Measurements from ENCODE around the gene KRT35. TPM values are rescaled to one million over a fixed set of nuclear protein-coding genes. Genes with fewer than 3 reads are reported as not detected.

The KRT35 gene
- total RNA-seq = not detected

DNA sequence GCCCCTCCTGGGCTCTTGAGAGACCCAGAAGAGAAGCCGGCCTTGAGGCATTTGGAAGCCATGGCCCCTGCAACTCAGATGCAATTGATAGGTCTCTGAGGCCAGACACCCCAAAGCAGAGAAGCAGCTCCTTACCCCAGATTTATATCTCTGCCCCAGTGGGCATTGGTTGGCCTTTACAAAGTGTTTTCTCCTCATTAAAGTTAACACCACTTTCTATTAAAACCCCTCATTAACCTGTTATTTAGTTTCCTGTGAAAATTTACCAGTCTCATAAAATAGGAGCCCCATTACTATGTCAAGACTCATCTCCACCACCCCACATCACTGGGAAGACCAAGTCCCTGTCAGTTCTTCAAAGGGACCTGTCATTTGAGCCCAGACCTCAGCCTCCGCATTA is at the start of gene KRT35:
KRT35 (minus strand) TSS at position 116 of the 400 bp plus-strand sequence; CDS start at position 62, 54 bp downstream.
- no peak within 1 kb of the TSS for H3K4me3 Mint-ChIP-seq
- no peaks in the 10 kb centered on the region for H3K4me1 Mint-ChIP-seq
- H3K9me3 Mint-ChIP-seq = no peaks in the 10 kb centered on the region
- no peaks in the 10 kb centered on the region for H3K36me3 Mint-ChIP-seq (ENCODE audit: low read depth)
- no peak for DNase-seq
- no peaks in the 10 kb centered on the region for H3K27me3 Mint-ChIP-seq
- ChIA-PET POLR2A (no interaction called here), CTCF (no interaction called here)
- H3K27ac Mint-ChIP-seq = no peak within 1 kb of the TSS

DNA sequence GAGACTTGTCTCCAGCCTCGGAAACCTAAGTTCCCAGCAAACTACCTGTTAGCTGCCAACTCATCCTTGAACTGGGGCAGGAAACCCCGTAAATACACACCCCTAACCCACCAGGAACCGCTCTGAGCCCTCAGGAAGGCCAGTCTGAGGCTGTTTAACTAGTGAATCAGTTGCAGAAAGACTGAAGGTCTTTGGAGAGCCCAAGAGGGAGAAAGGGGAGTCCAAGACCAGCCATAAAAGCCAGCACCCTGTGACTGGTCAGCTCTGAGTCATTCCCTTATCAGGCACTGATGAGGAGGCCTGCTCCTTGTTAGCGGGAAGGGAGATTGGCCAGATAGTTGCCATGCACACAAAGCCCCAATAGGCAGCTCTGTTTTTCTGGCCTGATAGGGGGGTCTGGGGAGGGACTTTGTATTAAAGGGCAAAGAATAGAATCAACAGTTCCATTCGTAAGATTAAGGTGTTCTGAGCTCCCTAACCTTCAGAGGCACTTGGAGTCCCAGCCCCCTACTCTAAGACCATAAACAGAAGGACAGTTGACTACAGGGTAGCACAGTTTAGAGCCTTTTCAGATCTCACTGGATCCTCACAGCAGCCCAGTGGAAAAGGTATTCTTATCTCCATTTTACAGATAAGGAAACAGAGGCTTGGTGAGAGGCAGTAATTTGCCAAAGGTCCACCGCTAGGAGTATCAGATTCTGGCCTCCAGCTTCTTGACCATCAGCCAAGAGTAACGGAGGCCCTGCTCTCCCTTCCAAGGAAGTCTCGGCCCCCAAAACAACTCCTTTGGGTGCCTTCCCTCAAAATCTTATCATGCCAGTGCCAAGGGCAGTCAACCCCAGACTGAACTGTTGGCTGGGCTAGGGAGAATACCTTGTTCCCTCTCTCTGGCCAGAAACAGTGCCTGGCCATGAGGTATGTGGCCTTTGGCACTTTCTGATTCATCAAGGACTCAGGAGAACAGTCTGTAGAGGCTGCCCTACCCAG is 49.4 kb upstream of the KRT35 start:
- peaks cover 5% of the 10 kb centered on the region for H3K4me1 Mint-ChIP-seq
- ChIA-PET CTCF (interaction anchor here (0.9 to 1.8 kb wide), 3 partner anchors 18 to 20 kb away, joined by 3 to 6 read pairs (median 4); no protein-coding TSS in a partner anchor), POLR2A (interaction anchor here (0.6 kb wide), 1 partner anchor 15 kb away, joined by 3 read pairs; no protein-coding TSS in a partner anchor)

GRCh38 chr17:41529491-41529915 is 48.6 kb upstream of the KRT35 start:
- Mint-ChIP-seq H3K9me3 (no peaks in the 10 kb centered on the region), H3K27me3 (peaks cover 77% of the 10 kb centered on the region), H3K4me3 (no peak overlapping the region), H3K27ac (no peak overlapping the region), H3K4me1 (peaks cover 5% of the 10 kb centered on the region), H3K36me3 (ENCODE audit: low read depth) (no peaks in the 10 kb centered on the region)
- CTCF ChIA-PET = interaction anchor here (0.9 to 1.8 kb wide), 3 partner anchors 9 to 19 kb away, joined by 3 to 6 read pairs (median 3); no protein-coding TSS in a partner anchor
- POLR2A ChIA-PET = no interaction called here
- DNase-seq = no peak

More for the DNA sequence above, 49.4 kb upstream of the KRT35 start:
- peaks cover 77% of the 10 kb centered on the region for H3K27me3 Mint-ChIP-seq
- H3K9me3 Mint-ChIP-seq = no peaks in the 10 kb centered on the region
- H3K4me3 Mint-ChIP-seq = no peak overlapping the region
- no peak for DNase-seq
- H3K27ac Mint-ChIP-seq = no peak overlapping the region
- H3K36me3 Mint-ChIP-seq (ENCODE audit: low read depth) = no peaks in the 10 kb centered on the region

- DNase-seq = no peak
- ChIA-PET CTCF (interaction anchor here (0.9 to 1.8 kb wide), 3 partner anchors 9 to 20 kb away, joined by 3 to 6 read pairs (median 3); no protein-coding TSS in a partner anchor), POLR2A (no interaction called here)
- Mint-ChIP-seq H3K4me1 (peaks cover 5% of the 10 kb centered on the region), H3K9me3 (no peaks in the 10 kb centered on the region), H3K27me3 (peaks cover 77% of the 10 kb centered on the region), H3K36me3 (ENCODE audit: low read depth) (no peaks in the 10 kb centered on the region), H3K27ac (no peak overlapping the region), H3K4me3 (no peak overlapping the region)
These were observed 48.0 kb upstream of the KRT35 start for GRCh38 chr17:41528959-41529353.

DNA sequence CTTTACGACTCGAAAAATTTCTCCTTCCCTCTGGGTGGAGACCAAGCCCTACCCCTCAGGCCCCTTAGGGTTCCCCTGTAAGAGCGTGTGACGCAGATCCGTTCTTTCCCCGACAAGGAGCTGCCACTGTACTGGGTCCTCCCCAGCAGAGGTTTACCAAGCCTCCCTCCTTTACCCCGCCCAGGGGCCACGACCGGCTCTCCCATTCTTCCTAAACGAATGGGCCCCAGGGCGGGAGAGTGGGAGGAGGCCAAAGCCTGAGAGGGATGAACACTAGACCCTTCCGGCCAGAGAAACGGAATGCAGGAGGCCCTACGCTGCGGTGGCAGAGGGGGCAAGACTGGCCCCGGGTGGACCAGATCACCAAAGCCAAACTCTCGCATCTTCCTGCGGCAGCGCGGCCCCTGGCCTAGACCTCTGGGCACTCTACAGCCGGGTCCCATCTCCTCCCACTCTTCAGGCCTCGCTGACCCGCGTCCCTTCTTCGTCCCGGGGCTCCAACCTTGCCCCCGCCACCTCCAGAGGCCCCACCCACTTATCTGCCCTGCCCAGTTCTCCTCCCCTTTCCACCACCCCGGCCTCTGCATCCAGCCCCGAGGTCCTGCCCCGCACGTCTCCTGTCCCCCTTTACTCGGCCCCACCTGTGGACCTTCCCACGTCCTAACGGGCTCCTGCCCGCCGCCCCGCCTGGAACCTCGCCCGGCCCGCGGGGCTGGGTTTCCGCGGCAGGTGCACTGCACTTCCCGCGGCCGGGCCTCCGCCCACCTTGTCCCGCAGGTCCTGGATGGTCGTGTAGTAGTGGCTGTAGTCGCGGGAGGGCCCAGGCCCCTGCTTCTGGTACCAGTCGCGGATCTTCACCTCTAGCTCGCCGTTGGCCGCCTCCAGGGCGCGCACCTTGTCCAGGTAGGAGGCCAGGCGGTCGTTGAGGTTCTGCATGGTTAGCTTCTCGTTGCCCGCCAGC is 46.4 kb upstream of the KRT35 start:
- no peak overlapping the region for H3K27ac Mint-ChIP-seq
- H3K9me3 Mint-ChIP-seq = no peaks in the 10 kb centered on the region
- POLR2A ChIA-PET = no interaction called here
- peaks cover 5% of the 10 kb centered on the region for H3K4me1 Mint-ChIP-seq
- H3K27me3 Mint-ChIP-seq = peaks cover 67% of the 10 kb centered on the region
- H3K4me3 Mint-ChIP-seq = no peak overlapping the region
- H3K36me3 Mint-ChIP-seq (ENCODE audit: low read depth) = no peaks in the 10 kb centered on the region
- CTCF ChIA-PET = interaction anchor here (0.7 to 1.6 kb wide), 2 partner anchors 11 to 39 kb away, joined by 3 read pairs; no protein-coding TSS in a partner anchor
- DNase-seq = no peak

DNA sequence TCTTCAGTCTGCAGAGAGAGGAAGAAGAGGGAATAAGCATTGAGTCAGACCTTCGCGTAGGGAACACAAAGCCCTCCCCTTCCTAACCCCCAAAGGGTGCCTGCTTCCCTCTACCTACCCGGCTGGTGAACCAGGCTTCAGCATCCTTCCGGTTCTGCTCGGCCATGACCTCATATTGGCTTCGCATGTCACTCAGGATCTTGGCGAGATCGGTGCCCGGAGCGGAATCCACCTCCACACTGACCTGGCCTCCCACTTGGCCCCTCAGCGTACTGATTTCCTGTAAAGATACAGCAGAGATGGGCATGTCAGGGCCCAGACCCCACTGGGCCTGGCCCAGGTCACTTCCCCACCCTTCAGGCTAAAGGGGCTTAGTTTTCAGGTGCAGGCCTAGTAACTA is 43.3 kb upstream of the KRT35 start:
- CTCF ChIA-PET = interaction anchor here (1.3 kb wide), 1 partner anchor 25 kb away, joined by 5 read pairs; no protein-coding TSS in a partner anchor
- no peak overlapping the region for H3K4me3 Mint-ChIP-seq
- no peaks in the 10 kb centered on the region for H3K36me3 Mint-ChIP-seq (ENCODE audit: low read depth)
- DNase-seq = no peak
- H3K4me1 Mint-ChIP-seq = peaks cover 5% of the 10 kb centered on the region
- H3K27ac Mint-ChIP-seq = no peak overlapping the region
- H3K27me3 Mint-ChIP-seq = peaks cover 39% of the 10 kb centered on the region
- POLR2A ChIA-PET = no interaction called here
- no peaks in the 10 kb centered on the region for H3K9me3 Mint-ChIP-seq

GRCh38 chr17:41523787-41524186 is 42.8 kb upstream of the KRT35 start:
- ChIA-PET CTCF (interaction anchor here (1.3 kb wide), 1 partner anchor 25 kb away, joined by 5 read pairs; no protein-coding TSS in a partner anchor), POLR2A (no interaction called here)
- no peak overlapping the region for H3K4me3 Mint-ChIP-seq
- no peak overlapping the region for H3K27ac Mint-ChIP-seq
- no peaks in the 10 kb centered on the region for H3K9me3 Mint-ChIP-seq
- H3K4me1 Mint-ChIP-seq = peaks cover 5% of the 10 kb centered on the region
- no peak for DNase-seq
- H3K27me3 Mint-ChIP-seq = peaks cover 35% of the 10 kb centered on the region
- H3K36me3 Mint-ChIP-seq (ENCODE audit: low read depth) = no peaks in the 10 kb centered on the region

DNA sequence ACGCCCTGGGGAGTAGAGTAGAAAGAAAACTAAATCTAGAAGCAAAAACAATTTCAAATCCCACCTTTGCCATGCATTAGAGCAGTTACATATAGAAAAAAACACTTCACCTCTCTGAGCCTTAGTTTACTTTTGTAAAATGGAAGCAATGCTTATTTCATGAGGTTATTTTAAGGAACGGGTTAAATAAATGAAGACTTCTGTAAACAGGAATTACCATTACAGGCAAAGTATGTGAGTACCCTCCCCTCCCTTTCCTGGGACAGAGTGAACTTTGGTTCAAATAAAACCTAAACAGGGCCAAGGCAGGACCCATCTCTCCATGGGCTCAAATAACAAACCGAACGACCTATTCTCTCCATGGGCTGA is 42.3 kb upstream of the KRT35 start:
- Mint-ChIP-seq H3K4me1 (peaks cover 3% of the 10 kb centered on the region), H3K36me3 (ENCODE audit: low read depth) (no peaks in the 10 kb centered on the region), H3K27ac (no peak overlapping the region), H3K4me3 (no peak overlapping the region), H3K9me3 (no peaks in the 10 kb centered on the region), H3K27me3 (peaks cover 29% of the 10 kb centered on the region)
- CTCF ChIA-PET = no interaction called here
- no peak for DNase-seq
- POLR2A ChIA-PET = no interaction called here

DNA sequence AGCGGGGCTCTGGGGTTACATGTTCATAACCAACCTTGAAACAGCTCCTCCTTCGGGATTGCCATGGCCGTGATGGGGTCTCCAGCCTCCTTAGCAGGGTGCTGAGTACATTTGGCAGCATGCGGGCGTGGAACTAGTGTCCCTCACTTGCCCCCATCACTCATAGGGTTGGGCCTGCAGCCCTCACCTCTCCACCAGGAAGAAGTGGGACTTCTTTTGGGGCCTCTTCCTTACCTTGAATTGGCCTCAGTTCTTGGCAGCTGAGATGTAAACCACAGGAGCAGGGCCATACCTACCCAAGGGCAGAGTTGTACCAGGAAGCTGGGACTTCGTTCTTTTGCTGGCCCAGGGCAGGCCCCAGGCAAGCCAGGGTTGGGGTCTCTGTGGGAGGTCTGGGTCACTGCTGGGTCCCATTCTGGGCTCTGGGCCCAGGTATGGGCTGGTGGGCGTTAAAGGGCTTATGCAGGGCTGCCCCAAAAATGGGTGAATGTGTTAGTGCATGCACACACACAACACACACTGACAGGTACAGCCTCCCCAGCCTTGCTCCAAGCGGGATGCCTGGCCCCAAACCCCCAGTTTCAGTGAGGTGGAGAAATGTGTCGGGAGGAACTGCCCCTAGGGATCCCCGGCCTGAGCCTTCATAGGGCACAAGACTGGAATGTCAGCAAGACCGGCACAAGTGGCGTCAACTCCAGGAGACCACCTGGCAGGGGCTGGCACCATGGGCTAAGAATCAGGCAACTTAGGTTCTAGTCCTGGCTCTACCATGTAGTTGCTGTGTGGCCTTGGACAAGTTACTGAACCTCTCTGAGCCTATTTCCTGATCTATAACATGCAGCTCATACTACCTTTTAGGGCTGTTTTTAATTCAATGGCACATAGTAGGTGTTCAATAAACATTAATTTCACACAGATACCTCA is 41.6 kb upstream of the KRT35 start:
- no peaks in the 10 kb centered on the region for H3K9me3 Mint-ChIP-seq
- DNase-seq = no peak
- ChIA-PET CTCF (interaction anchor here (0.9 to 1.1 kb wide), 2 partner anchors 9 to 26 kb away, joined by 5 to 6 read pairs; no protein-coding TSS in a partner anchor), POLR2A (no interaction called here)
- H3K36me3 Mint-ChIP-seq (ENCODE audit: low read depth) = no peaks in the 10 kb centered on the region
- H3K27me3 Mint-ChIP-seq = peaks cover 24% of the 10 kb centered on the region
- H3K27ac Mint-ChIP-seq = no peak overlapping the region
- H3K4me1 Mint-ChIP-seq = peaks cover 3% of the 10 kb centered on the region
- H3K4me3 Mint-ChIP-seq = no peak overlapping the region

- CTCF ChIA-PET = interaction anchor here (0.9 to 1.1 kb wide), 2 partner anchors 8 to 27 kb away, joined by 5 to 6 read pairs; no protein-coding TSS in a partner anchor
- no peak for DNase-seq
These were observed 40.8 kb upstream of the KRT35 start for GRCh38 chr17:41521574-41522261.

GRCh38 chr17:41520821-41521521 is 40.0 kb upstream of the KRT35 start:
- H3K4me1 Mint-ChIP-seq = no peaks in the 10 kb centered on the region
- H3K9me3 Mint-ChIP-seq = no peaks in the 10 kb centered on the region
- peaks cover 10% of the 10 kb centered on the region for H3K27me3 Mint-ChIP-seq
- CTCF ChIA-PET = interaction anchor here (1.1 kb wide), 1 partner anchor 103 kb away, joined by 3 read pairs; no protein-coding TSS in a partner anchor
- no peak overlapping the region for H3K27ac Mint-ChIP-seq
- DNase-seq = no peak
- POLR2A ChIA-PET = no interaction called here
- H3K4me3 Mint-ChIP-seq = no peak overlapping the region
- no peaks in the 10 kb centered on the region for H3K36me3 Mint-ChIP-seq (ENCODE audit: low read depth)

More at GRCh38 chr17:41521574-41522261, 40.8 kb upstream of the KRT35 start:
- POLR2A ChIA-PET = no interaction called here
- no peaks in the 10 kb centered on the region for H3K36me3 Mint-ChIP-seq (ENCODE audit: low read depth)
- no peak overlapping the region for H3K4me3 Mint-ChIP-seq
- peaks cover 15% of the 10 kb centered on the region for H3K27me3 Mint-ChIP-seq
- no peaks in the 10 kb centered on the region for H3K9me3 Mint-ChIP-seq
- no peaks in the 10 kb centered on the region for H3K4me1 Mint-ChIP-seq
- no peak overlapping the region for H3K27ac Mint-ChIP-seq
